ENCODE data around the gene MAPK8. TPM values are rescaled to one million over a fixed set of nuclear protein-coding genes. Genes with fewer than 3 reads are reported as not detected.

MAPK8 gene
- polyA plus RNA-seq, 2 of the 4 experiments (the other 2 are of a cell fraction), result 29.6 to 71.4 TPM

GRCh38 chr10:48458662-48459048 is 152.2 kb downstream of the MAPK8 start:
- Histone ChIP-seq H3K9me3 (no peaks in the 10 kb centered on the region), H3K27ac (no peak overlapping the region), H3K4me2 (no peak overlapping the region), H3K4me1 (no peaks in the 10 kb centered on the region), H3K4me3 (no peak overlapping the region)
- ChIA-PET CTCF (interaction anchor here (1.0 kb wide), 1 partner anchor 7 kb away, joined by 4 read pairs; no protein-coding TSS in a partner anchor), POLR2A (no interaction called here)
- FAIRE-seq (no peak), ATAC-seq (no peak), DNase-seq (ENCODE audit: low read depth in 1 of 2, low spot score in 1 of 2) (no peak)
- WGBS (ENCODE audit: missing lambda C conversion rate), result 87% methylated on average over 4 of the region's 6 CpGs
- TF ChIP-seq FOSB (CRISPR knock-in tag; IDR thresholded peaks at IDR 0.05) (no peak), MAFK (IDR thresholded peaks at IDR 0.05; ENCODE audit: partially characterized antibody) (no peak)

- ATAC-seq (no peak), FAIRE-seq (no peak), DNase-seq (ENCODE audit: low read depth in 1 of 2, low spot score in 1 of 2) (no peak)
- Histone ChIP-seq H3K4me2 (no peak overlapping the region), H3K4me3 (no peak overlapping the region), H3K4me1 (no peaks in the 10 kb centered on the region), H3K9me3 (no peaks in the 10 kb centered on the region), H3K27ac (no peak overlapping the region)
- WGBS (ENCODE audit: missing lambda C conversion rate), result 84% methylated on average over 14 of the region's 23 CpGs
- POLR2A ChIA-PET, result no interaction called here
- CTCF ChIA-PET, result no interaction called here
- TF ChIP-seq EHMT2 (IDR thresholded peaks at IDR 0.05; ENCODE audit: low read depth) (no peak), KDM5A (IDR thresholded peaks at IDR 0.05) (no peak), PBX3 (IDR thresholded peaks at IDR 0.05) (no peak), ZSCAN20 (CRISPR knock-in tag; IDR thresholded peaks at IDR 0.05) (no peak), RNF2 (IDR thresholded peaks at IDR 0.05; ENCODE audit: borderline replicate concordance, low read depth) (no peak), TFCP2L1 (CRISPR knock-in tag; IDR thresholded peaks at IDR 0.05) (no peak), HES2 (IDR thresholded peaks at IDR 0.05) (no peak), ZFP36 (IDR thresholded peaks at IDR 0.05; ENCODE audit: borderline replicate concordance, partially characterized antibody) (no peak), REST (IDR thresholded peaks at IDR 0.05) (no peak), HMGXB4 (CRISPR knock-in tag; IDR thresholded peaks at IDR 0.05; ENCODE audit: borderline replicate concordance) (no peak), MAFK (IDR thresholded peaks at IDR 0.05; ENCODE audit: partially characterized antibody) (no peak), SREBF2 (IDR thresholded peaks at IDR 0.05) (no peak), BHLHE40 (IDR thresholded peaks at IDR 0.05; ENCODE audit: low read depth, low read length) (no peak), JUNB (IDR thresholded peaks at IDR 0.05) (no peak), EP300 (IDR thresholded peaks at IDR 0.05) (no peak), EHF (CRISPR knock-in tag; IDR thresholded peaks at IDR 0.05) (no peak), RAD21 (conservative IDR thresholded peaks at IDR 0.05 in 1 of 2, IDR thresholded peaks at IDR 0.05 in 1 of 2) (no peak), JUN (IDR thresholded peaks at IDR 0.05) (no peak)
Measured at GRCh38 chr10:48459270-48460150, 153.0 kb downstream of the MAPK8 start.

Measured in A549 (cell line).